CD4-positive, alpha-beta T cell treated with Interleukin-2 at 100 ng/mL for 4 hours (primary cell): ENCODE results near the gene ILKAP.

ENCODE experiments used
- DNase-seq: peaks from one replicate; pipeline ENCODE4 v3.0.0-alpha.2; 2020; ENCODE audit warnings: low spot score

ILKAP gene

DNA sequence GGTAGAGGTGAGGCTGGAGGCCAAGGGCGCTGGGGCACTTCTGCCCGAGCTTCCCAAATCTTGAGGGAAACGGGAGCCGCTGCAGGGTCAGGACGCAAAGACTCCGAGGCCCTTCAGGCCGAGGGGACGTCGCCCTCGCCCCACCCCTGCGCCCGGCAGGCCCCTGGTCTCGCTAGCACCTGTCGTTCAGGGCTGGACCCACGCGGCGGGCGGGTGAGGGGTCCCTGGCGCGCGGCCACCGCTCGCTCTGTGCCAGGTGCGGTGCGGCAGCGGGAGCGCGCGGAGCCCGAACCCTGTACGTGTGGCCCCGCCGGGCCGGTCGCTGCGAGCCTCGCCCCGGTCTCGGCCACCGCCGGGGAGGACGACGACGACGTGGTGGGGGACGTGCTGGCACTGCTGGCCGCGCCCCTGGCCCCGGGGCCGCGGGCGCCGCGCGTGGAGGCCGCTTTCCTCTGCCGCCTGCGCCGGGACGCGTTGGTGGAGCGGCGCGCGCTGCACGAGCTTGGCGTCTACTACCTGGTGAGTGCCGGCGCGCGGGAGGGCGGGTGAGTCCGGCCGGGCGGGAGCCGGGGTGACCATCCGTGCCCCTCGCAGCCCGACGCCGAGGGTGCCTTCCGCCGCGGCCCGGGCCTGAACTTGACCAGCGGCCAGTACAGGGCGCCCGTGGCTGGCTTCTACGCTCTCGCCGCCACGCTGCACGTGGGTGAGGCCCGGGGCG, 39.9 kb downstream of the ILKAP start:
- no peak for DNase-seq

DNA sequence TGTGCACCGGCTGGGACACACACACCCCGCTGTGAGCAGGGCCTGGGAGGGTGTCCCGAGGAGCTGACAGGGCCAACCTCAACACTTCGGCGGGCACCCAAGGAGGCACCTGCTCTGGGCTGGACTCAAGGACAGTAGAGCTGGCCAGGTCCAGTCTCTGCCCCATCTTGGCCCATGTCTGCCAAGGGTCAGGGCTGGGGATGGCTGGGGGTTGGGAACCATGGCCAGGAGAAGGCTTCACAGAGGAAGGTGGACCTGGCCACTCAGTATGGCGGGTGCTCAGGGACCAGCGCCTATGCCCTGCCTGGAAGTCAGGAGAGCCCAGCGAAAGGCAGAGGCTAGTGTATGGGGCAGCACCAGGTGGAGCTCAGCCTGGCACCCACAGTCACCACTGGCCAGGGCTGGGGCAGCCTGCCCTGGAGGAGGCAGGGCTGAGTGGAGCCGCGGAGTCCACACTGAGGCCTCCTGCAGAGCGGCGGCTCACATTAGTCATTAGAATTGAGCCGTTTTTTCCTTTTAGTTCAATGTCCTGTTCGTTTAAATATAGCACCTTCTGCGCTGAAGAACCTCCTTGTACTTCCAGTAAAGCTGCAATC, 40.6 kb downstream of the ILKAP start:
- no peak for DNase-seq

GRCh38 chr2:238162251-238162845, 41.1 kb downstream of the ILKAP start:
- DNase-seq = no peak

GRCh38 chr2:238161291-238162051, 42.0 kb downstream of the ILKAP start:
- no peak for DNase-seq

- DNase-seq = no peak
These were observed 43.0 kb downstream of the ILKAP start for GRCh38 chr2:238160206-238161129.

GRCh38 chr2:238159661-238160205, 43.8 kb downstream of the ILKAP start:
- DNase-seq = no peak

DNA sequence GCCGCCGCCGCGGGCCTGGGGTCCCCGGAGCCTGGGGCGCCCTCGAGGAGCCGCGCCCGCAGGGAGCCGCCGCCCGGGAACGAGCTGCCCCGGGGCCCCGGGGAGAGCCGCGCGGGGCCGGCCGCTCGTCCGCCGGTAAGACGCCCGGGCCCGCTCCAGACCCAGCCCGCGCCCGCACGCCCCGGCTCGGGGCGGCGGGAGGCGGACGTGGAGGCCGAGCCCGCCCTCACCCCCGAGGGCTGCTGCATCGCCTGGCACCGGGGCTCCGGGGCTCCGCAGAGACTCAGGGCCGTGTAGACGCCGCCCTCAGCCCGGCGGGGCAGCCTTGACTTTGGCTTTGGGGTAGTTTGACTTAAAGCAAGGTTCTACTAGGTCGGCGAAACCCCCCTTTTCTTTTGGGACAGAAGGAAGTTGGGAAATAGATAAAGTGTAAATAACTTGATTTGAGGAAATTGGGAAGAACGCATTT, 44.4 kb downstream of the ILKAP start:
- no peak for DNase-seq

- DNase-seq = peak; percentile 20
These were observed 44.9 kb downstream of the ILKAP start, which contains the start of gene ERFE for GRCh38 chr2:238158509-238159070. Gene ERFE, plus strand, starts transcription at chr2:238158970. Its CDS starts 38 bp downstream, at chr2:238159008.

GRCh38 chr2:238158018-238158508, 45.4 kb downstream of the ILKAP start:
- DNase-seq = no peak

GRCh38 chr2:238157506-238158017, 45.9 kb downstream of the ILKAP start:
- no peak for DNase-seq

DNA sequence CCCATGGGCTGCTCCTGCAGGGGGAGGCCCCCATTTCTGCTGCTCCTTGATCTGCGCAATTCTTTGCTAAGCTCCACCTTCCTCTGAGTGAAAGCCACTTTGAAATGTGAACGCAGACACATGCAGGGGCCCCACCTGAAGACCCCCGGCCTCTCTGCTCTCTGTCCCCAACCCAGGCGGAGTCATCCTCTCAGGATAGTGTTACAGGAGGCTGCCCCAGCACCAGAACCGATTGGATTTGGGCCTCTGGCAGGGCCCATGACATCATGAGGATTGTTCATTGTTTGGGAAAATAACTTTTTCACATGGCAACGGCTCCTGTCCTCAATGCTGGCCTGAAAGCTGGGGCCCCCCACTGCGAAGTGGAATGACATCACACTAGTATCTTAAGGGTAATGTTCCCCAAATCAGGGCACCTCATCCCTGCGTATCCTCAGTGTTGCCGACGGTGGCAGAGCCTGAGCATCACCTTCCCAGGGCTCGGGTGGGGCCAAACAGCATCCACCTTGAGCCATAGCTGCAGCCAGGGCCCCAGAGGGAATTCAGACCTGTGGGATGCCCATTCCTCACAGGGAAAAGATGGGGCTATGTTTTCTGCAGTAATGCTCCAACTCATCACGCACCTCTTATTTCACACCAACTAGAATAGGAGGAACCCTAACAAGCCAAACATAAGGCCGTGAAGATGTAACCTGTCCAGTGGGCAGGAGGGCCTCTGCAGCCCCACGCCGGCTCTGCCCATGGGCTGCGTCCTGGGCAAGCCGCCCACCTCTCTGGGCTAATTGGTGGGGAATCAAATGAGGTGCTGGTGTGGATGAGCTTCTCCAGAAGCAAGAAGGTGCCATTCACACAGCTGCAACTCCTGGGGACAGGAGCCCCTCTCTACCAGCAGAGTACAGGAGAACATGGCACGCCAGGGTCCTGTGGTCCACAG, 47.5 kb downstream of the ILKAP start:
- DNase-seq = no peak

- no peak for DNase-seq
These were observed 48.3 kb downstream of the ILKAP start for GRCh38 chr2:238155051-238155760.

GRCh38 chr2:238154570-238154969, 48.9 kb downstream of the ILKAP start:
- DNase-seq = no peak

DNA sequence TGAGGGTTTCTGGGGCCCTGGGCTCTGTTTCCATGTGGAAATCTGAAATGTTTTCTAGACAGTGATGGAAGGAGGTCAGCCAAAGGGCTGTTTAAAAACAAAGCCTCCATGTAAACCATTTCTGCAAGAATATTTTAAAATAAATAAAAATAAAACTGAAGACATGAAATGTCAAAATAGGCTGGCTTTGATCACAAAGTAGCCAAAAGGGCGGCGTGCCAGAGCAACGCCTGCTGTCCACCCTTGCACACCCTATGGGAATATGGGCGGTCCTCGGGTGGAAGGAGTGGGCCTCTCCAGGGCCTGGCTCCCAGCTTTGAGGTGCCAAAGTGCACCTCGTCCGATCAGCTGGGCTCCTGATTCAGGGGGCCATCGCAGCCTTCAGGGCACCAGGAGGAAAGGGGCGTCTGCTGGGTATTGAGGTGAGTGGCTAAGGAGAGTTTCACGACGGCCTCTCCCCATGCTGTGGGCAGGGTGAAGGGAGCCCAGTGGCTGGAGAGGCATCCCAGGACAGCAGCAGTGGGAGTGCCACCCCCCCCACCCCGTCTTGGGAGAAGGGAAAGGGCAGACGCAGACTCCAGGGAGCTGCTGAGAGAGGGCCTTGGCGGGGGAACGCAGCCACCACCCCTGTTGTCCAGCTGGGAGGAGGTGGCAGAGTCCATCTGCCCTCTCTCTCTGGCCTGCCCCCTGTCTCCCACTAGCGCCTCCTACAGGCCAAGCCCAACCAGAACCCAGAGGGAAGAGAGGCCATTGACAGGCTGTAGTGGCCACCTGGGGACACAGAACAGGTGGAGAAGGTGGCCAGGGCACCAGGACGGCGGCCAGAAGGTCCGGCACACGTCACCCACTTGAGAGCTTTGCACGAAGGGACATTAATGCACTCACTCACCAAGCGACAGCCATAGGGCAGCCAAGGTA, 50.5 kb downstream of the ILKAP start:
- DNase-seq = no peak

GRCh38 chr2:238151628-238152235, 51.8 kb downstream of the ILKAP start:
- no peak for DNase-seq

DNA sequence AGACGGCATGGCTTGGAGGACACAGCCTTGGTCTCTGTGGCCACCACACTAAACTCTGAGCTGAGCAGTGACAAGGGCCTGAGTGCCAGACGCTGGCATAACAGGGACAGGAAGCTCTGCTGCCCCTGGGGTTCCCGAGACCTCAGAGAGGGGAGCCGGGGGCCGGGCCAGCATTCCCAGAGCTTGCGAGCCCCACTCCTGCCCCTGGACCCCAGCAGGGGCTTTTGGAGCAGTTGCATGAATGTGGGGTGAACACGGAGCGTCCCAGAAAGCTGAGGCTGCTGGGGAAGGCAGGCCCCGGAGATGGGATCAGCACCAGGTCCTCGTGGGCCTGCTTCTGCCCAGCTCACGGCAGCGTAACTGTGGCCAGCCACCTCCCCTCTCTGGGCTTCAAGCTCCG, 52.3 kb downstream of the ILKAP start:
- no peak for DNase-seq

GRCh38 chr2:238150686-238151085, 52.8 kb downstream of the ILKAP start:
- DNase-seq = no peak
